ENCODE results near the gene SPART. TPM values are rescaled to one million over a fixed set of nuclear protein-coding genes. Genes with fewer than 3 reads are reported as not detected.

The SPART gene
- total RNA-seq, 2 experiments from 2014 or later = 20.9 to 24.9 TPM

Other genes starting within 250 kb of the SPART start
- gene DCLK1, start 215.0 kb downstream of the SPART start, total RNA-seq = not detected
- gene SOHLH2, start 131.8 kb downstream of the SPART start, total RNA-seq = not detected
- gene CCDC169, start 48.6 kb downstream of the SPART start, total RNA-seq = under 1 TPM in 1 of 2 experiments, not detected in 1; 0.17 TPM
- under 1 TPM; 0.50 to 0.83 TPM for gene CCNA1, start 86.1 kb upstream of the SPART start, total RNA-seq

Measured in activated CD4-positive, alpha-beta T cell treated with anti-CD3 and anti-CD28 coated beads, Interleukin-2, amount 10 ng/mL, durations not matched to agents 7 days and 5 days (primary cell).